ENCODE data around the gene USP27X.

USP27X gene

DNA sequence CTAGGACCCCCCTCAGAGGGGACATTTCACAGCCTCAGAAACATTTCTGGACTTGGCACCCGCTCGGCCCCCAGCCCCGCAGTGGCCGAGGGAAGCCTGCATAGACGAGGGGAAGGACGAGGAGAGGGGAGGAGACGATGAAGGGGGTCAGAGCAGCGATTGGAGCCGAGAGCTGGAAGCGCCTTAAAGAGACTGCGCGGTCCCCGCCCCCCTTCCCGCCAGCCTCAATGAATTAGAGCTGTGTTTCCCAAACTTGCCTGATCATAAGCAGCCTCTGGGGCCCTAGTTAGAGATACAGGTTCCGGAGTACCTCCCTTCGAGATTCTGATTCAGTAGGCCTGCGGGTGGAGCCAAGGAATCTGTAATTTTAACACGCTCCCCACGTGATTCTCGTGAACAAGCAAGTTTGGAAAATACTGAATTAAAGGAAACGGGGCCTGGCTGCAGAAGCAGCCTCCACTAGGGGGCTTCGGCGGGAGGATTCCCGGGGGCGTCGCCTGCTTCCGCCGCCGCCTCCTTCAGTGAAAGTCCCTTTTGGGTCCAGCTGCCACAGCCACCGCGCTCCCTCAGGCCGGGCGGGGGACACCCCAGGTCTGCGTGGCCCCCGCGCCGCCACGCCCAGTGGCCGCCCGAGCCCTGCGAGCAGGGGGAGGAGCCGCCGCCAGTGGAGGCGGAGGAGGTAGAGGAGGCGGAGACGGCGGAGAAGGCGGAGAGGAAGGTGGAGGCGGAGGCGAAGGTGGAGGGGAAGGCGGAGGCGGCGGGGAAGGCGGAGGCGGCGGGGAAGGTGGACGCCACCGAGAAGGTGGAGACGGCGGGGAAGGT is at the start of gene USP27X:
TSS of gene USP27X (plus strand) at position 651 of the 822 bp plus-strand sequence. CDS start 824 bp downstream, outside the sequence.
- peak; percentile 48 for DNase-seq

- no peak for DNase-seq
These were observed 40.9 kb upstream of the USP27X start for GRCh38 chrX:49838374-49838773.

GRCh38 chrX:49840679-49841078 is 38.6 kb upstream of the USP27X start:
- DNase-seq = peak; percentile 5

- DNase-seq = no peak
These were observed 36.7 kb upstream of the USP27X start for GRCh38 chrX:49842621-49843020.

DNA sequence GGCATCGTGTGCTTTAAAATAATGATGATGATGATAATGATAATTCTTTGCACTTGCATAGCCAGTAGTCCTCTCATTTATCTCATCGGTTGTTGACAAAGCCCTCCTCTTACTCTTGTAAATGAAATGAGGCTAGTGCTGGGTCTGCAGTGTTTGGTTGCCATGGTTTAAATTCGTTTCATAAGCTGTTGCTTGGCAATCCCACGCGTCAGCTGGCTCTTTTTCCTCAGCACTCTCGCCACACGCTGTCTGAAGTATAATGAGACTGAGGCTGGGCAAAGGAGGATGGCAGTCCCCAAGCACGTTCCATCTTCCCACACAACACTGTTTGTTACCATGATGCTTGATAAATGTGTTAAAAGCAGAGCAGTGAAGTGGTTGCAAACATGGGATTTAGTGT is 34.7 kb upstream of the USP27X start:
- DNase-seq = no peak

- no peak for DNase-seq
These were observed 33.4 kb upstream of the USP27X start for GRCh38 chrX:49845701-49846403.

DNA sequence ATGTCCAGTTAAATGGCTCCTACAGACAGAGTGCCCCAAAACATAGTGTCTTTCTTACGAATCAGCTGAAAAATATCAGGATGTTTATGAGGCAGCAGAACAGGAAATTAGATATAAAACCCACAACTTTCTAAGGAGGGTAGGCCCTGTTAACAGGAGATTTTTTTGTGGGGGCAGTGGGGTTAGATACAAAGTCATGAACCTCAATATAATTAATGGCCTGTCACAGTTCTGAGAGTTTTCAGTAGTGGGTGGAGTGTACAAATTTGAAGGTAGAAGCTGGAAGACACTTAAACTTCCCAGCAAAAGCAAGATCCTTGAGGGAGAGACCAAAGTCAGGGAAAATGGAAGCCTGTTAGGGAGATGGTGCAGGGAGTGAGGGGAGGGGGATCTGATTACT is 32.8 kb upstream of the USP27X start:
- no peak for DNase-seq

- no peak for DNase-seq
These were observed 31.0 kb upstream of the USP27X start for GRCh38 chrX:49848275-49848674.

- DNase-seq = no peak
These were observed 29.3 kb upstream of the USP27X start for GRCh38 chrX:49850028-49850427.

DNA sequence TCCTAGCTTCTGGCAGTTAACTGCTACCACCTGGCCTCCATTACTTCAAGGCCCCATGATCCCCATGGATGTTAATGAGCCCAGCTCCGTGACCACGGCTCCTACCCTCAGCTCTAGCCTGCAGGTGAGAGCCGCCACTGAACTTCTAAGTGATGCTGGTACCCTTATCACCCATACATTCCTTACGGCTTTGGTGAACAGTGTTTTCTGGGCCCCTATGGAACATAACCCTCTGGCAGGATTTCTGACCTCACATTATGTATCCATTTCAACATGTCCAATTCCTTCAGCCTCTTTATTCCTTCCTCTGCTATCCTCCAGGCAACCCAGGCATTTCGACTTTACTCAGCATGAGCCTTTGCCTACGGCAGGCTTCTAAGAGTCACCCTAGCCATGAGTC is 25.6 kb upstream of the USP27X start:
- DNase-seq = no peak

GRCh38 chrX:49856819-49857218 is 22.5 kb upstream of the USP27X start:
- no peak for DNase-seq

- no peak for DNase-seq
These were observed 20.9 kb upstream of the USP27X start for GRCh38 chrX:49858341-49858740.

GRCh38 chrX:49859491-49859890 is 19.8 kb upstream of the USP27X start:
- no peak for DNase-seq

DNA sequence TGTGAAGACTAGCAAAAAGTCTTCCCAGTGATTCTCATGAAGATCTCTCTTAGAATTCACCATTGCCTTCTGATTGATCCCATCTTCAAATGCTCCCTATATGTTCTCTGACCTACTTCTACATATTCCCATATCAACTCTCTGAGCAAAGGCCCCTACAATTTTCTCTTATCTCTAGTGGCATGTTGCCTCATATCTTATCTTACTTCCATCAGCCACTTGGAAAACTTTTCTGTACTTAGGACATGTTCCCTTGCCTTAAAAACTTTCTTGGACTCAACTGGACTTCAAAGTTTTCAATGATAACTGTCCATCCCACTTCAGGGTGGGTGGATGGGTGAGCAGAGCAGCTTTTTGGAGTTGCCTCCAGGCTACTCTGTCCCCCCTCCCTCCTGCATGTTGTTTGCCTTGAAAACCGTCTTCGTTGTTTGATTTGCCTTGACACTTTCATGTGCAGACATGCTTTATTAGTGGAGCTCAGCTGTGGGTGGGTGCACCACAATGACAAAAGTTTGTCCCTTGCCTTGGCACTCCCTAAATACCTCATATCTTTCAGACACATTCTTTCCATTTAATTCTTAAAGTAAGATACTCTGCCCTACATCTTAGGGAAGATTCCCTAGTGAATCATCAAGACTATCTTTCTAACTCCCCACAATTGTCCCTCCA is 18.3 kb upstream of the USP27X start:
- no peak for DNase-seq

DNA sequence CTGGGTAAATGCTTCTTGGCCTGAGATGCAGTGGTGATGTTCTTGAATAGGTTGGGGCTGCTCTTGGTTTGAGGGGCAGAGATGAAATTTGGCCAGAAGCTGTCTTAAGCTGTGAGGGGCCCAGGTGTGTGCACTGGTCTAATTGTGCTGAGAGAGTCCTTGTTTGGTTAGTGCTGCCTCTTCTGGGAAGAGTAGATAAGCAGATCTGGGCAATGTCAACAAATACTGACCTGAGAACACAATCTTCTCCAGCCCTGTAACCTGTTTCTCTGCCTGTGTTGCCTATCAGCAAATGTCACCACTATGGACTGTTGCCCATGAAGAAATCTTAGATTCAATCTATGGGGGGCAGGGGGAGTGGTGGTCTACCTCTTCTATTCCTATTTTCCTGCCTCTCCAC is 17.2 kb upstream of the USP27X start:
- no peak for DNase-seq

- DNase-seq = no peak
These were observed 10.5 kb upstream of the USP27X start for GRCh38 chrX:49868739-49869138.

- DNase-seq = no peak
These were observed 2.5 kb upstream of the USP27X start for GRCh38 chrX:49876750-49877149.

DNA sequence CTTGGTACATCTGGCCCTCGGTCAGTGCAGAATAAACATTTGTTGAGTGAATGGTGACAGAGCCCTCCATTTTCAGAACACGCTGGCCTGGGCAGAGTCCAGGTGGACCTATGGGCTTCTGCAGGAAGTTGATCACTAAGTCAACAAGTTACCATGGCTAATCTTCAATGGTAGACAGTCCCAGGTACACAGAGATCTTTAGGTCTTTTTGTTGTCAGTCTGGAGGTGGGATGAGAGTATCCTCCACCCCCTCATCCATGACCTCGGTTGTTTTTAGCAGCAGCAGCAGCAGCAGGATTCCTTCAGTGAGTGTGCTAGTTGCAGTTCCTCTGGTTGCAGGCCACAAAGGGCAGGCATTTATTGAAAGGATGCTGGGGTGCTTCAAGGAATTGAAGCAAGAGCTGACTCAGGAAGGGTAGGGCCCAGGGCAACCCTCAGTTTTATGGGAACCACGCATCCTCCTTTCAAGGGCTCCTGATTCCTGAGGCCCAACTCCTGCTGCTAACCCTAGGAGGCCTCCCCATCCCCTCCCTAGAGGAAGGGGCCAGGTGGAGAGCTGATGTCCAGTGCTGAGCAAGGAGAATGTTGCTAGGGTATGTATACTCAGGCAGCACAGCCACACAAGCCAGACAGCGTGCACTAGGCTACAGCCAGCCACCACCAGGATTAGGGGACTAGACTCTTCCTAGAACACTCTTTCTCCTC is 1.7 kb upstream of the USP27X start:
- no peak for DNase-seq

DNA sequence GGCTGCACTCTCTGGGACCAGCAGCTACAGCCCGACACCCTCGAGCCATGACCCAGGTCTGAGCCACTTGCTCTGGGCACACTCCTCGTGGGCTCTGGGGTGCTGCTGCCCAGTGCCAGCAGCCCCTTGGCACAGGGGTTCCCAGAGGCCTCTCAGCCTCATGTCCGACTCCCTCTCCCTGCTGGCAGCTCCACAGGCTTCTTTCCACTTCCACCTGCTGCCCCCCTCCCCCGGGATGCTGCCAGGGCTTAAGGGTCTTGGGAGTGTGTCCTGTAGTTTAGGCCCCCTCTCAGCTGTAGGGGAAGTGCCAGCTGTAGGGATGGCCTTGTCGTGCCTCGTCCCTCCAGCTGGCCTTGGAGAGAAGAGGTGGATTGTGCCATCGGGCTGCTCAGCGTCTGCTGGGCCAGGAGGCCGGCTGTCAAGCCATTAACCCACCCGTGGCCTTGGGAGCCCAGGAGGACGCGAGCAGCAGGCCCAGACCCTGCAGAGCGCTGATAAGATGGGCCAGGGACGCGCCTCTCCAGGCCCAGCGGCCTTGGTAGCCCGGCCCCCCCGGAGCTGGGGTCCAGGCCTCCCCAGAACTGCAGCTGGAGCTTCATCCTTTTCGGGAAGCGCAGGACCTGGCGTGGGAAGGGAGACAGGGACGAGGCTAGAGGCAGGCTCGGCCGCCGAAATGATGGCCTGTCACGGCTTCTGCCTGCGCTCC is 1.0 kb upstream of the USP27X start:
- DNase-seq = no peak

DNA sequence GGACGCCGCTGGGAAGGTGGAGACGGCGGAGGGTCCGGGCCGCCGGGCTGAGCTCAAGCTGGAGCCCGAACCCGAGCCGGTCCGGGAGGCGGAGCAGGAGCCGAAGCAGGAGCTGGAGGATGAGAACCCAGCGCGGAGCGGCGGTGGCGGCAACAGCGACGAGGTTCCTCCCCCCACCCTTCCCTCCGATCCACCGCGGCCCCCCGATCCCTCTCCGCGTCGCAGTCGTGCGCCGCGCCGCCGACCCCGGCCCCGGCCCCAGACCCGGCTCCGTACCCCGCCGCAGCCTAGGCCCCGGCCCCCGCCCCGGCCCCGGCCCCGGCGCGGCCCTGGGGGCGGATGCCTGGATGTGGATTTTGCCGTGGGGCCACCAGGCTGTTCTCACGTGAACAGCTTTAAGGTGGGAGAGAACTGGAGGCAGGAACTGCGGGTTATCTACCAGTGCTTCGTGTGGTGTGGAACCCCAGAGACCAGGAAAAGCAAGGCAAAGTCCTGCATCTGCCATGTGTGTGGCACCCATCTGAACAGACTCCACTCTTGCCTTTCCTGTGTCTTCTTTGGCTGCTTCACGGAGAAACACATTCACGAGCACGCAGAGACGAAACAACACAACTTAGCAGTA is 483 bp downstream of the USP27X start:
- DNase-seq = no peak

- DNase-seq = no peak
These were observed 1.4 kb downstream of the USP27X start for GRCh38 chrX:49880668-49881067.

- peak; percentile 20 for DNase-seq
These were observed 5.1 kb downstream of the USP27X start for GRCh38 chrX:49884290-49884862.

Measured in NCI-H1694 treated with DMSO at 0.1 percent for 48 hours (cell line).